Stimulated activated CD4-positive, alpha-beta T cell treated with anti-CD3 and anti-CD28 coated beads, Interleukin-1b, Interleukin-23, amount 100 ng/mL, for 48 hours (primary cell): ENCODE data around the gene TP53BP2.
"Not testable (repeated sequence)": the region's sequence is repeated elsewhere in the genome, so short reads cannot be mapped to it uniquely, and the experiment has no call there.

Experiments
- DNase-seq: peaks from one replicate; pipeline ENCODE4 v3.0.0-alpha.2; 2020

TP53BP2 gene

GRCh38 chr1:223739366-223740037, 106.2 kb downstream of the TP53BP2 start:
- DNase-seq: no peak

- DNase-seq: no peak
These were observed 107.0 kb downstream of the TP53BP2 start for GRCh38 chr1:223738465-223739365.

- DNase-seq: no peak
These were observed 108.4 kb downstream of the TP53BP2 start for GRCh38 chr1:223737342-223737741.

- DNase-seq: not testable (repeated sequence)
These were observed 109.1 kb downstream of the TP53BP2 start for GRCh38 chr1:223736638-223737037.

- no peak for DNase-seq
These were observed 111.6 kb downstream of the TP53BP2 start for GRCh38 chr1:223733898-223734852.

- DNase-seq: no peak
These were observed 112.6 kb downstream of the TP53BP2 start for GRCh38 chr1:223732993-223733798.

GRCh38 chr1:223731133-223731770, 114.5 kb downstream of the TP53BP2 start:
- no peak for DNase-seq

- DNase-seq: no peak
These were observed 115.1 kb downstream of the TP53BP2 start for GRCh38 chr1:223730479-223731132.

GRCh38 chr1:223729906-223730305, 115.8 kb downstream of the TP53BP2 start:
- no peak for DNase-seq
